ELF-1 (cell line): Measurements from ENCODE around the gene ZBTB5.
"Not testable (repeated sequence)": the region's sequence is repeated elsewhere in the genome, so short reads cannot be mapped to it uniquely, and the experiment has no call there.

ENCODE experiments used
- DNase-seq: peaks from one replicate; pipeline ENCODE4 v3.0.0-alpha.2; 2016; ENCODE audit warnings: low read depth, low spot score

Gene ZBTB5

GRCh38 chr9:37452611-37453010 lies 12.6 kb downstream of the ZBTB5 start:
- no peak for DNase-seq

GRCh38 chr9:37451628-37452027 lies 13.6 kb downstream of the ZBTB5 start:
- DNase-seq: no peak

- peak; percentile 60 for DNase-seq
Observed at GRCh38 chr9:37449862-37450632, 15.2 kb downstream of the ZBTB5 start.

GRCh38 chr9:37447111-37447510 lies 18.1 kb downstream of the ZBTB5 start:
- no peak for DNase-seq

- DNase-seq: no peak
Observed at GRCh38 chr9:37446401-37446800, 18.8 kb downstream of the ZBTB5 start.

DNA sequence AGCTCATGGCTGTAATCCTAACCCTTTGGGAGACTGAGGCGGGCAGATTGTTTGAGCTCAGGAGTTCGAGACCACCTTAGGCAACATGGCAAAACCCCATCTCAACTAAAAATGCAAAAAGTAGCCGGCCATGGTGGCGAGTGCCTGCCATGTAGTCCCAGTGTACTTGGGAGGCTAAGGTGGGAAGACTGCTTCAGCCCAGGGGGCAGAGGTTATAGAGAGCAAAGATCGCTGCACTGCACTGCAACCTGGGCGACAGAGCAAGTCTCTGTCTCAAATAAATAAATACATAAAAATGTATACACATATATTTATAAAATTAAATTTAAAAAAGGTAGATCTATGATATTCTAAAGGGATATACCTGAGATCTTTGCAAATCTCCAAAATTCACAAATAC lies 19.4 kb downstream of the ZBTB5 start:
- no peak for DNase-seq

GRCh38 chr9:37444890-37445289 lies 20.4 kb downstream of the ZBTB5 start:
- no peak for DNase-seq

- DNase-seq: no peak
Observed at GRCh38 chr9:37443566-37443965, 21.7 kb downstream of the ZBTB5 start.

DNA sequence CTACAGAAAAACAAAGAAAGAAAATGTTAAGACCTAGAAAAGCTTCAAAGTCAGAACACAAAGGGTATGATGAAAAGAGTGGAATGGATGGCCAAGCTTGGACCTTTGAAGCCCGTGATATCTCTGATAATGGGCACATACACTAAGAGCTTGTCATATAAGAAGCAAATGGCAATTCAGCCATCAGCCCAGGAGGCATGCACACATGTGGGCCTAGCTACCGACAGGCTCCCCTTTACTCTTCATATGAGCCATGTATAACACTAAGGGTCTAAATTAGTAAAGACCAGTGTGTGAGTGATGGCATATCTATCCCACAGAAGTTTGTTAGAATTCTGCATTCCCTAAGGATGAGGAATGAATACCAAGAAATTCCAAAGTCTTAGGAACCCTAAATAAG lies 22.7 kb downstream of the ZBTB5 start:
- no peak for DNase-seq

DNA sequence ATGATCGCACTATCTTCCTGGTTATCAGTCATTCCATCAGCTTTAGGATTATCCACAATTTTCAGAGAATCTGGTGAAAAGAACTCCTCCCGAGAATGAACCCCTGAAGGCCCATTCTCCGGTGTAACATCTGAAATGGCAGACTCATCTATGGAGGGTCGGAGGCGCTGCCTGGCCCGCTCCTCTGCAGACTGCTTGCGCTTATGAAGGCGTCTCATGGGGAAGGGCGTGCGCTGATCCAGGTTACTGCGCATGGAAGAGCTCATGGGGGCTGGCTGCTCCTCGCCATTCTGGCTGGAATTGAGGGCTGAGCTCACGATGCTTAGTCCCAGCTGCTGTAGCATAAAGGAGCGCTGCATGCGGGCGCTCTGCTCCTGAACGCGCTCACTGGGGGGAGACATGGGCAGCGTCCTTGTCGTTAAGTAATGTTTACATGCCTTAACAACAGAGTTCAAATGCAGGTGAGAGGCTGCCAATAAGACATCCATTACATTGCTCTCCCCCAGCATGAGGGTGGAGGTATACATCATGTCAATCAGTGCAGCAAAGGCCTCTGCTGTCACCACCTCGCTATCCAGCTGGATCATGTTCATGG lies 23.4 kb downstream of the ZBTB5 start:
- DNase-seq: no peak

DNA sequence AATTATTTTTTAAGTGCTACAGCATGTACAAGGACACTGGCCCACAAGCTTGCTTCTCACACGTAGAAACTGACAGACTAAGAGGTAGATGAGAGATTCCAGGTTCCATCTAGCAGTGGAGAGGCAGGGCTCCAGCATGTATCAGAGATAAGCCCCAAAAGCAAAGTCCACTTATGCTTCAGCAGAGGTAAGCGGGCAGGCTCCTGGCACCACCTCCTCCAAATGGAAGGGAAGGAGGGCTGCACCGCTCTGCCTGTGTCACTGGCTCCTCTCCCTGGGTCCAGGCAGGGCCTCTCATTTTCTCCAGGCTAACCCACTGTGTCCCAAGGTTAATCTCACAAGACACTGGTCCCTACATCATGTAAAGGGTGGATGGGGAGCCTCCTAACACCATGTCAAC lies 26.9 kb downstream of the ZBTB5 start:
- no peak for DNase-seq

GRCh38 chr9:37437621-37438020 lies 27.6 kb downstream of the ZBTB5 start:
- no peak for DNase-seq

GRCh38 chr9:37437010-37437409 lies 28.2 kb downstream of the ZBTB5 start:
- DNase-seq: no peak

- DNase-seq: no peak
Observed at GRCh38 chr9:37436540-37436939, 28.7 kb downstream of the ZBTB5 start.

DNA sequence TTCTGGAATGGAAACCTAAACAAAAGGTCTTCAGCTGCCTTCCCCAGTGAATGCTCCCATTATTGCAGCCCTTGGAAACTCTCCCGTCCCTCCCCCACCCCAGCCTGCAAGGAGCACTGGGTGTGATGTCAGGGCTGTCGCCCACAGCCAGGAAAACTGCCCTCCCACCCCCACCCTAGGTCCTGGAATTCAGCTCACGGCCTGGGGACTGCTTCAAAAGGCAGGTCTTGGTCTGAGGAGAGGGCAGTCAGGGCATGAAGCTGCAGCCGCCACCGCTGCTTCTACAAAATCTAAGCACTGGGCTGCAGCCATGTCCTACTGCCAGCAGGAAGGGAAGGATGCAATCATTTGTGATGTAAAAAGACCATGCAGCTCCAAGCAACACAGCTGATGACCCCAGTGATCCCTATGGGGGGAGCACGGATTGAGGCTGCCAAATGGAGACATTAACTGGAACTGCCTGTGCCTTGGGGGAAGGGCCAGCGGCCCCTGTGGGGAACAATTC lies 31.3 kb downstream of the ZBTB5 start:
- DNase-seq: peak; percentile 81

GRCh38 chr9:37432020-37432419 lies 33.2 kb downstream of the ZBTB5 start:
- DNase-seq: no peak

DNA sequence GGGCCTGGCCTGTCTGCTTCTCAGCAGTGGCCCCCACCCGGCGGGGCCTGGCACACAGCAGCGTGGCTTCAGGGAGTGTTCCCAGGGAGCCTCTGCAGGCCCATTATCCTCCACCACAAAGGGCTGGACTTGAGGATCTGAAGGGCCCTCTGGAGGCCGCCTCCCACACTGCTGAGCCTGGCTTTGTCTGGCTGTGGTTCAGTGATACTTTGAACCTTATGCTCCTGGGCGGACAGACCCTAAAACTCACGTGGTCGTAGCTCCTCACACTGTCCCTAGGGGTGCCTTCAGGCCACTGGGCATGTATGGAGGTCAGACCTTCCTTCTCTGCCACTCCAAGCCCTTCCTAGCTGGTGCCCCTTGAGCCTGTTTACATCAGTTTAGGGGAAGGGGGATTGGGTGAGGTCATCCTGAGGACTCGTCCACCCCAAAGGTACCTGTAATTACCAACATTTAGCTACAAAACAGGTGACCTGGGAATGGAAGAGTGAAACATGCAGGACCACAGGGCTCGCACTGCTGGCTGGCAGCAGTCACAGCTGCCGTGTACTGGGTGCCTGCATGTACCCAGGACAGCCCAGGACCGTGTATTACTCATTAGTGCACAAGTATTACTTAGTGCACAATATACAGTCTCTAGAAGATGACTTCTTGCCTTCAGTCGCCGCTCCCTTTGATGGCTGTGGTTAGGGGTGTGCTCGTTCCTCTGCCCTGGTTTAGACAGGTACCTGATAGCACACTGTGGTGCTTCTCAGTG lies 34.2 kb downstream of the ZBTB5 start:
- peak; percentile 68 for DNase-seq

DNA sequence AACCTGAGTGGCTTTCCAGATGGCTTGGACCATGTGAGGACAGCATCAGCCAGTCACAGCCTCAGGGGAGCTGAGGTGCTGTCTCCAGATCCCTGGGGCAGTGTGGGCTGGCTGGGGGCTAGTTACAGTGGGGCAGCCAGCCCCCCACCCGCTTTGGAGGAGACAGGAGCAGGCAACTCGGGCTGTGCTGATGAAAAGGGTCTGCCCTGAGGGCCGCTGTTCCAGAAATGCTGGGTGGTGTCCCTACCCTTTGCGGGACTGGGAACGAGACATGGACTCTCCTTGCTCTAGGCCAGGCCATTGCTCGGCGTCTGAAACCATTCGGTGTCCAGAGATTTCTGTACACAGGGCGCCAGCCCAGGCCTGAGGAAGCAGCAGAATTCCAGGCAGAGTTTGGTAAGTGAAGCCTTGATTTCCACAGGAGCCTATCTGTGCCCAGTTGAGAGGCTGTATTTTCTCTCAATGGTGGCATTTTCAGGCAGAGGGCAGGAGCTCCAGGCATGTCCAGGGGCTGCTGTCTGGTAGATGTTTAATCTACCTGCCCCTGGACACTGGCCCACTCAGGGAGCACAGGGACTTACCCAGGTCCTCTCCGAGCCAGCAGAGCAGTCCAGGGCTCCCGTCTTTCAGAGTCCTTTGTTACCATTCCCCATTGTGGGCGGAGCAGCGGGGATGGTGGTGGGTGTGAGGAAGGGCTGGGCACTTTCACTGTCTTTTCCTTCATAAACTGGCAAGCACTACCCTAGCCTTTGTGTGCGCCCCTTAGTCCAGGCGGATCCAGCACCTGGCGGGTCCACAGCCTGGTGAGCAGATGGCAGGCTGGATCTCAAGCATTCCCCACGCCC lies 35.6 kb downstream of the ZBTB5 start:
- no peak for DNase-seq

DNA sequence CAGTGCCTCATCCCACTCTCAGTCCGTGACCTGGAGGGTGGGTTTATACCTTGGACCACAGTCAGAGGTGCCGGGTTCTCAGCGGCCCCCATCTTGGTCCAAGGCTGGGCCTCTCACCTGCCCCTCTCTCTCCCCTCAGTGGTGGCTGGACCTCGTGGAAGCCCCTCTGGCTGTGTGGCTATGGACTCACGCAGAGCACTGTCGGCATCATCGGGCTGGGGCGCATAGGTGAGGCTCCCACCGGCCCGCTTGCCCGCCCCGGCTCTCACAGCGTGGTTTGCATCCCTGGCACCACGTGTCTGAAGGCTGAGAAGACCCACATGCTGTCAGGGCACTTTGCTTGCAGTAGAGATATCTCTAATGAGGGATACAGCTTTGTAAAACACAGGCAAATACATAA lies 36.9 kb downstream of the ZBTB5 start:
- no peak for DNase-seq

GRCh38 chr9:37426846-37427245 lies 38.4 kb downstream of the ZBTB5 start:
- no peak for DNase-seq

DNA sequence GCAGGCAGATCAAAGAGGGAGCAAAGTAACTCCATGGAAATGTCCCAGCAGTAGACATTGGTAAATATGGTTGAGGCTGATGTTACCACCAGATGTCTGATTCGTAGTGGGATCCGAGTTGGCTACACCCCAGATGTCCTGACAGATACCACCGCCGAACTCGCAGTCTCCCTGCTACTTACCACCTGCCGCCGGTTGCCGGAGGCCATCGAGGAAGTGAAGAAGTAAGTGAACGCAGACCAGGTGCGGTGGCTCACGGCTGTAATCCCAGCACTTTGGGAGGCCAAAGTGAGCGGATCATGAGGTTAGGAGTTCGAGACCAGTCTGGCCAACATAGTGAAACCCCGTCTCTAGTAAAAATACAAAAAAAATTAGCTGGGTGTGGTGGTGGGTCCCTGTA lies 38.8 kb downstream of the ZBTB5 start:
- not testable (repeated sequence) for DNase-seq

GRCh38 chr9:37425298-37425752 lies 39.9 kb downstream of the ZBTB5 start:
- no peak for DNase-seq
